Measurements from ENCODE around the gene TTLL10. TPM values are rescaled to one million over a fixed set of nuclear protein-coding genes. Genes with fewer than 3 reads are reported as not detected.

TTLL10 gene
- total and polyA plus RNA-seq, 4 donors, result 0.15 TPM; not detected in 3

GRCh38 chr1:1216770-1217620, 43.3 kb downstream of the TTLL10 start:
- ATAC-seq (ENCODE audit: low FRiP score), result no peak

GRCh38 chr1:1217621-1218523, 44.2 kb downstream of the TTLL10 start:
- Histone ChIP-seq H3K27ac (ENCODE audit: low read depth in 1 of 2, low read length in 2 of 2) (no peak overlapping the region), H3K36me3 (ENCODE audit: control insufficient read depth in 1 of 2, insufficient read depth in 2 of 2, low read length in 1 of 2) (peaks cover 0 to 7% of the 10 kb centered on the region in 2 donors), H3K9me3 (ENCODE audit: control insufficient read depth, low read length) (no peaks in the 10 kb centered on the region), H3K4me3 (ENCODE audit: low read length in 2 of 2) (no peak overlapping the region), H3K27me3 (ENCODE audit: control insufficient read depth in 1 of 2, insufficient read depth in 2 of 2, low read length in 1 of 2) (no peaks in the 10 kb centered on the region), H3K4me1 (ENCODE audit: control insufficient read depth in 1 of 2, insufficient read depth in 2 of 2, low read length in 2 of 2) (no peaks in the 10 kb centered on the region)
- ATAC-seq (ENCODE audit: low FRiP score) (no peak), DNase-seq (no peak)
- intact Hi-C loops (cut with DNase I), result no loop called here
- WGBS, 2 donors, result 90 to 91% methylated on average over 52 of the region's 52 CpGs

More at GRCh38 chr1:1216770-1217620, 43.3 kb downstream of the TTLL10 start:
- H3K27ac ChIP-seq (ENCODE audit: low read depth in 1 of 2, low read length in 2 of 2), result no peak overlapping the region
- no peaks in the 10 kb centered on the region for H3K4me1 ChIP-seq (ENCODE audit: control insufficient read depth in 1 of 2, insufficient read depth in 2 of 2, low read length in 2 of 2)
- no peaks in the 10 kb centered on the region for H3K27me3 ChIP-seq (ENCODE audit: control insufficient read depth in 1 of 2, insufficient read depth in 2 of 2, low read length in 1 of 2)
- WGBS, 2 donors, result 92 to 94% methylated on average over 52 to 74 of the region's 74 CpGs
- peaks cover 0 to 5% of the 10 kb centered on the region in 2 donors for H3K36me3 ChIP-seq (ENCODE audit: control insufficient read depth in 1 of 2, insufficient read depth in 2 of 2, low read length in 1 of 2)
- no peaks in the 10 kb centered on the region for H3K9me3 ChIP-seq (ENCODE audit: control insufficient read depth, low read length)
- intact Hi-C loops (cut with DNase I), result no loop called here
- no peak for DNase-seq
- no peak overlapping the region for H3K4me3 ChIP-seq (ENCODE audit: low read length in 2 of 2)

- 94% methylated on average over 36 of the region's 36 CpGs for WGBS, 2 donors
- Histone ChIP-seq H3K36me3 (ENCODE audit: control insufficient read depth in 1 of 2, insufficient read depth in 2 of 2, low read length in 1 of 2) (peaks cover 0 to 12% of the 10 kb centered on the region in 2 donors), H3K4me3 (ENCODE audit: low read length in 2 of 2) (no peak overlapping the region), H3K4me1 (ENCODE audit: control insufficient read depth in 1 of 2, insufficient read depth in 2 of 2, low read length in 2 of 2) (no peaks in the 10 kb centered on the region), H3K9me3 (ENCODE audit: control insufficient read depth, low read length) (no peaks in the 10 kb centered on the region), H3K27me3 (ENCODE audit: control insufficient read depth in 1 of 2, insufficient read depth in 2 of 2, low read length in 1 of 2) (no peaks in the 10 kb centered on the region), H3K27ac (ENCODE audit: low read depth in 1 of 2, low read length in 2 of 2) (no peak overlapping the region)
- no peak for DNase-seq
- ATAC-seq (ENCODE audit: low FRiP score), result no peak
- intact Hi-C loops (cut with DNase I), result no loop called here
Measured at GRCh38 chr1:1218524-1219200, 45.0 kb downstream of the TTLL10 start.

GRCh38 chr1:1219341-1219740, 45.7 kb downstream of the TTLL10 start:
- no peaks in the 10 kb centered on the region for H3K9me3 ChIP-seq (ENCODE audit: control insufficient read depth, low read length)
- peaks cover 0 to 12% of the 10 kb centered on the region in 2 donors for H3K36me3 ChIP-seq (ENCODE audit: control insufficient read depth in 1 of 2, insufficient read depth in 2 of 2, low read length in 1 of 2)
- intact Hi-C loops (cut with DNase I), result no loop called here
- no peak for DNase-seq
- no peaks in the 10 kb centered on the region for H3K4me1 ChIP-seq (ENCODE audit: control insufficient read depth in 1 of 2, insufficient read depth in 2 of 2, low read length in 2 of 2)
- no peak for ATAC-seq (ENCODE audit: low FRiP score)
- H3K4me3 ChIP-seq (ENCODE audit: low read length in 2 of 2), result no peak overlapping the region
- WGBS, 2 donors, result 95 to 96% methylated on average over 18 to 20 of the region's 20 CpGs
- no peaks in the 10 kb centered on the region for H3K27me3 ChIP-seq (ENCODE audit: control insufficient read depth in 1 of 2, insufficient read depth in 2 of 2, low read length in 1 of 2)
- H3K27ac ChIP-seq (ENCODE audit: low read depth in 1 of 2, low read length in 2 of 2), result no peak overlapping the region

GRCh38 chr1:1220197-1220596, 46.5 kb downstream of the TTLL10 start:
- no peak overlapping the region for H3K4me3 ChIP-seq (ENCODE audit: low read length in 2 of 2)
- no peaks in the 10 kb centered on the region for H3K9me3 ChIP-seq (ENCODE audit: control insufficient read depth, low read length)
- H3K4me1 ChIP-seq (ENCODE audit: control insufficient read depth in 1 of 2, insufficient read depth in 2 of 2, low read length in 2 of 2), result no peaks in the 10 kb centered on the region
- 86 to 90% methylated on average over 24 of the region's 24 CpGs for WGBS, 2 donors
- no peak overlapping the region for H3K27ac ChIP-seq (ENCODE audit: low read depth in 1 of 2, low read length in 2 of 2)
- H3K27me3 ChIP-seq (ENCODE audit: control insufficient read depth in 1 of 2, insufficient read depth in 2 of 2, low read length in 1 of 2), result no peaks in the 10 kb centered on the region
- intact Hi-C loops (cut with DNase I), result no loop called here
- DNase-seq (no peak), ATAC-seq (ENCODE audit: low FRiP score) (no peak)
- peaks cover 0 to 12% of the 10 kb centered on the region in 2 donors for H3K36me3 ChIP-seq (ENCODE audit: control insufficient read depth in 1 of 2, insufficient read depth in 2 of 2, low read length in 1 of 2)

DNA sequence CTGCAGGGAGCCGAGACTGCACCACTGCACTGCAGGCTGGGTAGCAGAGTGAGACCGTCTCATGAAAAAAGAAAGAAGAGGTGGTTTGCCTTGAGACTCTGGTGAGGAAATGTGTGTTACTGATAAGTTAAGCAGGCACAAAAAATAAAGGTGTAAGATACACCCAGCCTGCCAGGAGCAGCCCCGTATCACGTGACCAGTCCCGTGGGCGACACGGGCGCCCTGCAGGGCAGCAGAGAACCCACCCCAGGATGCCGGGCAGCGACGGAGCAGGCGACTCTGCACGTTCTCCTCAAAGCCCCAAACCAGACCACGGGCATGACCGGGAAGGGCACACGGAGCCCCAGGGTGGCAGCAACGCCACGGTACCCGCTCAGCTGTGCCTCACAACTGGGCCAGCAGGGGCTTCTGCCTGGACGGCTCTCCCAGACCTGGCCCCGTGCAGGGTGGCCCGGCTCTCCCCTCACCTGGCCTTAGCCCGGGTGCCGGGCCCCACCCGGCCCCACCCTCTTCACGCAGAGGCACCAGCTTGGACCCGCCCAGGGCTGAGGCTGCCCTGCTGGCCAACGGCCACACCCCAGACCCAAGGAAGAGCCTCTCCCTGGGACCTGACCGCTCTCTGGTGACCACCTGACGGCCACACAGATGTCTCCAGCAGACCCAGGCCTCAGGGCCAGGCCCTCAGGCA, 48.4 kb downstream of the TTLL10 start:
- DNase-seq (no peak), ATAC-seq (ENCODE audit: low FRiP score) (no peak)
- Histone ChIP-seq H3K27me3 (ENCODE audit: control insufficient read depth in 1 of 2, insufficient read depth in 2 of 2, low read length in 1 of 2) (no peaks in the 10 kb centered on the region), H3K4me1 (ENCODE audit: control insufficient read depth in 1 of 2, insufficient read depth in 2 of 2, low read length in 2 of 2) (no peaks in the 10 kb centered on the region), H3K27ac (ENCODE audit: low read depth in 1 of 2, low read length in 2 of 2) (no peak overlapping the region), H3K36me3 (ENCODE audit: control insufficient read depth in 1 of 2, insufficient read depth in 2 of 2, low read length in 1 of 2) (peaks cover 0 to 12% of the 10 kb centered on the region in 2 donors), H3K4me3 (ENCODE audit: low read length in 2 of 2) (no peak overlapping the region), H3K9me3 (ENCODE audit: control insufficient read depth, low read length) (no peaks in the 10 kb centered on the region)
- intact Hi-C loops (cut with DNase I), result no loop called here
- WGBS, 2 donors, result 84 to 91% methylated on average over 30 of the region's 30 CpGs

DNA sequence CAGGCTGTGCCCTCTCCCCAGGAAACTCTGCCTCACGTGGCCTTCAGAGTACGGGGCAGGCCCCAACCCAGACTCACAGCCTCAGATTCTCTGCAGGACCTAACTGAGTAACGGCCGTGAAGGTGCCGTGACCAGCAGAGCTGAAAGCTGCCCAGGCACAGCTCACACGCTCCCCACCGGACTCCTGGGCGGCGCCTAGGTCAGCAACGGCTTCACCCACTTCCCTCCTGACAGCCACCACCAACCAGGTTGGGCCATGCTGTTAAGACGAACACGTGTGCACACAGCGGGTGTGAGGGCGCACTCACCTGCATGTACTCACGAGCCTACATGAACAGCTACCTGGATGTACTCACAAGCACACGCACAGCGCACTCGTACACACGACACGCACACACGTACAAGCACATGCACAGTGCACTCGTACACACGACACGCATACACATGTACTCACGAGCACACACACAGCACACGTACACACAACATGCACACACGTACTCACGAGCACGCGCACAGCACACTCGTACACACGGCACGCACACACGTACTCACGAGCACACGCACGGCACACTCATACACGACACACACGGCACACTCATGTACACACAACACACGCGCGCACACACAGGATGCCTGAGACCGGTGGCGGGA, 49.0 kb downstream of the TTLL10 start:
- no peaks in the 10 kb centered on the region for H3K9me3 ChIP-seq (ENCODE audit: control insufficient read depth, low read length)
- no peak overlapping the region for H3K4me3 ChIP-seq (ENCODE audit: low read length in 2 of 2)
- intact Hi-C loops (cut with DNase I), result no loop called here
- no peaks in the 10 kb centered on the region for H3K4me1 ChIP-seq (ENCODE audit: control insufficient read depth in 1 of 2, insufficient read depth in 2 of 2, low read length in 2 of 2)
- ATAC-seq (ENCODE audit: low FRiP score), result no peak
- H3K27ac ChIP-seq (ENCODE audit: low read depth in 1 of 2, low read length in 2 of 2), result no peak overlapping the region
- 92 to 95% methylated on average over 44 of the region's 44 CpGs for WGBS, 2 donors
- peaks cover 0 to 14% of the 10 kb centered on the region in 2 donors for H3K36me3 ChIP-seq (ENCODE audit: control insufficient read depth in 1 of 2, insufficient read depth in 2 of 2, low read length in 1 of 2)
- no peak for DNase-seq
- no peaks in the 10 kb centered on the region for H3K27me3 ChIP-seq (ENCODE audit: control insufficient read depth in 1 of 2, insufficient read depth in 2 of 2, low read length in 1 of 2)

GRCh38 chr1:1223321-1223720, 49.6 kb downstream of the TTLL10 start:
- 91 to 95% methylated on average over 15 of the region's 15 CpGs for WGBS, 2 donors
- Histone ChIP-seq H3K4me3 (ENCODE audit: low read length in 2 of 2) (no peak overlapping the region), H3K27ac (ENCODE audit: low read depth in 1 of 2, low read length in 2 of 2) (no peak overlapping the region), H3K36me3 (ENCODE audit: control insufficient read depth in 1 of 2, insufficient read depth in 2 of 2, low read length in 1 of 2) (peaks cover 0 to 13% of the 10 kb centered on the region in 2 donors), H3K27me3 (ENCODE audit: control insufficient read depth in 1 of 2, insufficient read depth in 2 of 2, low read length in 1 of 2) (no peaks in the 10 kb centered on the region), H3K9me3 (ENCODE audit: control insufficient read depth, low read length) (no peaks in the 10 kb centered on the region), H3K4me1 (ENCODE audit: control insufficient read depth in 1 of 2, insufficient read depth in 2 of 2, low read length in 2 of 2) (no peaks in the 10 kb centered on the region)
- intact Hi-C loops (cut with DNase I), result no loop called here
- DNase-seq (no peak), ATAC-seq (ENCODE audit: low FRiP score) (no peak)
